CD4-positive, alpha-beta T cell treated with Interleukin-17A for 4 hours (primary cell): ENCODE results near the gene NEURL2.
"Not testable (repeated sequence)": the region's sequence is repeated elsewhere in the genome, so short reads cannot be mapped to it uniquely, and the experiment has no call there.

ENCODE experiments used
- DNase-seq: peaks from one replicate; pipeline ENCODE4 v3.0.0-alpha.2; 2020; ENCODE audit warnings: mixed read lengths

NEURL2 gene

DNA sequence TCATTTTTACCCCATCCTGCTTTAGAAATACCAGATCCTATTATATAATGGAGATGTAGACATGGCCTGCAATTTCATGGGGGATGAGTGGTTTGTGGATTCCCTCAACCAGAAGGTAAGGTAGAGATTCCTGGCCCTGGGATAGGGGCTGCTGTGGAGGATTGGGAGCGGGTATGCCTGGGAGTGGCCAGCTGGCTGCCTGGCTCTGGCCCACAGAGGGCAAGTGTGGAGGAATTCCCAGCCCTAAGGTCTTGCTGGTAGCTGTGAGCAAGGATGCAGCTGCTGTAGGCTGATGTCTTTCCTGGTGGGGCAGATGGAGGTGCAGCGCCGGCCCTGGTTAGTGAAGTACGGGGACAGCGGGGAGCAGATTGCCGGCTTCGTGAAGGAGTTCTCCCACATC lies 6.7 kb upstream of the NEURL2 start:
- no peak for DNase-seq

GRCh38 chr20:45897289-45897688 lies 6.3 kb upstream of the NEURL2 start:
- no peak for DNase-seq

DNA sequence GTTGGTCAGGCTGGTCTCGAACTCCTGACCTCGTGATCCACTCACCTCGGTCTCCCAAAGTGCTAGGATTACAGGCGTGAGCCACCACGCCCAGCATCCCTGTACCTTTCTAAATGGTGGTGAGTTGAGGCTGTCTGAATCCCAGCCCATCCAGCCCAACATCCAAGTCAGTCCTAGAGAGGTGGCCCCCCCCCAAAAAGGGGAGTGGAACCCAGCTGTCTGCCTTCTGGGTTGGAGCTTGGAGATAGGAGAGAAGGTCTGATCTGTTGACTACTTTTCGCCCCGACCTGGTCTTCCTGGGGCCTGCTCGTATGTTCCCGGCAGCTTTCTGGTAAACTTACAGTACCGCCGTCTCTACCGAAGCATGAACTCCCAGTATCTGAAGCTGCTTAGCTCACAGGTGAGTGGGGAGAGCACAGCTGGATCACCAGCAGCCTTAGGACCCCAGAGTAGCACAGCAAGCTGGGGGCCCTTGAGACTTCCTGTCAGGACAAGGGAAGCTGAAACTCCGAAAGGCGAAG lies 5.7 kb upstream of the NEURL2 start:
- no peak for DNase-seq

DNA sequence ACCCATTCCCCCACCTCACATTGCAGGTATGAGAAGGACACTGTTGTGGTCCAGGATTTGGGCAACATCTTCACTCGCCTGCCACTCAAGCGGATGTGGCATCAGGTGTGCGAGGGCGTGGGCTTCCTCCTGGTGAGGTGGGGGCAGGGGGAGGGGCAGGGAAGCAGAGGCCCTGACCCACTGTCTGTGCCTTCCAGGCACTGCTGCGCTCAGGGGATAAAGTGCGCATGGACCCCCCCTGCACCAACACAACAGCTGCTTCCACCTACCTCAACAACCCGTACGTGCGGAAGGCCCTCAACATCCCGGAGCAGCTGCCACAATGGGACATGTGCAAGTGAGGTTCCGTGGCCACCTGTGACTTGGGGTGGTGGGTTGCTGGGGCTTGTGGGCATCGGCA lies 3.8 kb upstream of the NEURL2 start:
- no peak for DNase-seq

GRCh38 chr20:45893831-45894230 lies 2.8 kb upstream of the NEURL2 start:
- no peak for DNase-seq

DNA sequence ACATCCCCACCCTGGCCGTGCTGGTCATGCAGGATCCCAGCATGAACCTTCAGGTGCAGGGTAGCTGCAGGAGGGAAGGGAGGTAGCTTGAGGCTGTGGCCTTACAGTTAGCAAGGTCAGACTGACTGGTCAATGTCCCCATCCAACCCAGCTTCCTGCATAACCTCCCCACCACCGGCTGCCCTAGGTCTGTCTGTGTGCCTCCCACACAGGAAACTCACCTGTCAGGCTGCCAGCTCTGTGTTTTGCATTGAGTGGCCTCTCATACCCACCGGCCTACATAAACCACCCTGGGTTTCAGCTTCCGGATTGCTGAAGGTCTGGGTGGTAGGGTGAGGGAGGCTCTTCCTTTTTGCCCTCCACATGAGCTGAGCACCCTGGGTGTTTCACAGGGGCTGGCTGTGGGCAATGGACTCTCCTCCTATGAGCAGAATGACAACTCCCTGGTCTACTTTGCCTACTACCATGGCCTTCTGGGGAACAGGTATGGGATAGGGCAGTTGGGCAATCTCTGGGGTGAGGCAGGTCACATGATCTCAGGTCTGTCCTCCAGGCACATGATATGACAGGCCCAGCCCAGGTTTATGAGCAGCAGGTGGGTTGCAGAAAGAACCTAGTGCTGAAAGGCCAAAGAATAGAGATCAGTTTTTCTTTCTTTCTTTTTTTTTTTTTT lies 2.0 kb upstream of the NEURL2 start:
- DNase-seq = peak; percentile 46

DNA sequence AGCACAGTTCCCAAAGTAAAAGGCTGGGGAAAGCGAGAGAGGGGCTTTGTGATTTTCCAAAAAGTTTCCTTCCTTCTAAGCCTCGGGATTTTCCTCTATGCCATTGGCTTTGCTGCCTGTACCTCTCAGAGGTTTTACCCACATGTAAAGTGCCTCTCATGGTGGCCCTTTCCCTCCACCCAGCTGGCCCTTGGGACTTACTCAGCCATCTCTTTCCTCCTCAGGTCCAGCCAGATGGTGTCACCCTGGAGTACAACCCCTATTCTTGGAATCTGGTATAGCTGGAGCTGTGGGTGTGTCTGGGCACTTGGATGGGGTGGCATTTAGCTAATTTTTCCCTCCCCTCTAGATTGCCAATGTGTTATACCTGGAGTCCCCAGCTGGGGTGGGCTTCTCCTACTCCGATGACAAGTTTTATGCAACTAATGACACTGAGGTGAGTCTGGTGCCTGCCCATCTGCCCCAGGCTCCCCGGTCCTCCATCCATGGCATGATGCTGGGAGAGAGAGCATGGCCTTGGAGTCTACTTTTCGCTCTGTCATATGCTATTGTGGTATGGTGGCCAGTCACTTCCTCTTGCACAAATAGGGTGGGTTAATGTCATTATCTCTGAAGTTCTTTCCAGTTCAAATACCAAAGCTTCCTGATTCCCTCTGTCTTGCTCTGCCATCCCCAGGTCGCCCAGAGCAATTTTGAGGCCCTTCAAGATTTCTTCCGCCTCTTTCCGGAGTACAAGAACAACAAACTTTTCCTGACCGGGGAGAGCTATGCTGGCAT lies 1.2 kb upstream of the NEURL2 start:
- no peak for DNase-seq

DNA sequence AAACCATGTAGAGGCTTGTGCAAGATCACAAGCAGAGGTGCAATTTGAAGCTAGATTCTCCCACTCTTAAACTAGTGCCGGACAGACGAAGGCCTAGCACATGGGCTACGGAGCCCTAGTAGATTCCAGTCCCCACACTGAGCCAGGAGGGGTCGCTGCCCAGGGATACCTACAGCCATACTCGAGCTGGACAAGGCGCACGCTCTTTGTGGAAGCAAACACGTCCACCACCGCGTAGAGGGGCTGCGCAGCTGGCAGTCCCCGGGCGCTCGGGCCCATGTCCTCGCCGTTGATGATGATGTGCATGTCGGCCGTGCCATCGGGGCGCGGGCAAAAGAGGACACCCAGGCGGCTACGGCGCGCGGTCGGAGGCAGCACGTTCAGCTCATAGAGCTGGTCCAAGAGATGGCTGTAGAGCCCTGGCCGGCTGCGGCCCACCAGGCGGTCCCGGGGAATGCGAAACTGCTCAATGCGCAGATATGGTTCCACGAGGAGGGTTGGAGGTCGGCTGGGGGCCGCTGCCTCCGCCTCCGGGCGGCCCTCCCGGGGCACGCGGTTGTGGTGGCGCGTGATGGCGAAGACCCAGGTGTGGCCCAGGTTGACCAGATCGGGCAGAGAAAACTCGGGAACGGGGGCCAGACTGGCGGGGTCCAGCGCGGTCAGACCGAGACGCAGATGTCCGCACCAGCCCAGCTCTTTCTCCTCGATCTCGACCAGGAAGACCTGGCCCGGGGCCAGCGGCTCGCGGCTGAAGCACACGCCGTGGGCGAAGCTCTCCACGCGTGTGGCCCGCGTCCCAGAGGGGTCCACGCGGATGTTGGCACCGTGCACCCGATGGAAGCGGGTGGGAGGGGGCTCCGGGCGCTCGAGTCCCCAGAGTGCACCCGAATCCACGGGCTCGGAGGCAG lies 677 bp downstream of the NEURL2 start:
- DNase-seq = peak; percentile 65

- no peak for DNase-seq
Measured at GRCh38 chr20:45888681-45889080, 2.3 kb downstream of the NEURL2 start.

DNA sequence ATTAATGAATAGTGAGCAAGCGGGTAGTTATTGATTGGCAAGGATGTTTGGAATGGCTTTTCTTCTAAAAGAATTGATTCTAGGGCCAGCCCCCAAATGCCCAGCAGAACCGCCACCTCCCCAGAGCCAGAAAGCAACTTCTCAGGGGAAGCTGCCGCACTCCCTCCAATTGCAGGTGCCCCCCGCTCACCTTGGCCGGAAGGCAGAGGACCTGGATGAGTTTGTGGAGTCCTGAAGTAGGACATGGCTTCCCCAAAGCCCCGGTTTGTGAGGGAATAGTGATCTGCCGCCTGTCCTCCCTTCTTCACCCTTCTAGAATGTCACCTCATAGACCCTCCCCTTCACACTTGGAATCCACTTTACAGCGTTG lies 3.7 kb downstream of the NEURL2 start, which contains the start of gene SPATA25:
SPATA25 (minus strand) TSS at position 277 of the 370 bp plus-strand sequence; CDS start at position 245, 32 bp downstream.
- DNase-seq = no peak

GRCh38 chr20:45886590-45887345 lies 4.2 kb downstream of the NEURL2 start:
- no peak for DNase-seq

DNA sequence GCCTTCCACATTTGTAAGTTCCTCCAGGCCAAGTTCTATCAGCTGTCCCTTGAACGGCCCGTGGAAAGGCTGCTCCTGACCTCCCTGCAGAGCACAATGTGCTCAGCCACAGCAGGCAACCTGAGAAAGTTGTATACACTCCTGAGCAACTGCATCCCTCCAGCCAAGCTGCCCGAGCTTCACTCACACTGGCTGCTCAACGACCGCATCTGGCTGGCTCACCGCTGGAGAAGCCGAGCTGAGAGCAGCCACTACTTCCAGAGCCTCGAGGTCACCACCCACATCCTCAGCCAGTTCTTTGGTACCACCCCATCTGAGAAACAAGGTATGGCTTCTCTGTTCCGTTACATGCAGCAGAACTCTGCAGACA lies 7.9 kb downstream of the NEURL2 start:
- no peak for DNase-seq

DNA sequence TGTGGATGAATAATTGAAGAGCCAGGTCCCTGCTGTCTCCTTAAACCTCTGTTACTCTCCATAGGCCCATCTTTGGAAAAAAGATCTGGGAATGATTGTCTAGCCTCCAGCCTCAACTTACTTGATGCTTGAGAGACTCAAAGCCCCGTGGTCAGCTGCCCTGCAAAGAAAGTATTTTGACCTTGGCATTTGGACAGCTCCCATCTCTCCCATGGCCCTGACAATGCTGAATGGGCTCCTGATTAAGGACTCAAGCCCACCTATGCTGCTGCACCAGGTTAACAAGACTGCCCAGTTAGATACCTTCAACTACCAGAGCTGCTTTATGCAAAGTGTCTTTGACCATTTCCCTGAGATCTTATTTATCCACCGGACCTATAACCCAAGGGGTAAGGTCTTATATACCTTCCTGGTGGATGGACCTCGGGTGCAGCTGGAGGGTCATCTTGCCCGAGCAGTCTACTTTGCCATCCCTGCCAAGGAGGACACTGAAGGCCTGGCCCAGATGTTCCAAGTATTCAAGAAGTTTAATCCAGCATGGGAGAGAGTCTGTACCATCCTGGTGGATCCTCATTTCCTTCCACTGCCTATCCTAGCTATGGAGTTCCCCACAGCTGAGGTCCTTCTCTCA lies 8.4 kb downstream of the NEURL2 start:
- no peak for DNase-seq

- peak; percentile 99 for DNase-seq
Measured at GRCh38 chr20:45880988-45881788, 9.8 kb downstream of the NEURL2 start, which contains the start of gene ZSWIM1. Gene ZSWIM1, plus strand, starts transcription at chr20:45881227. Its CDS starts 1,366 bp downstream, at chr20:45882593.

DNA sequence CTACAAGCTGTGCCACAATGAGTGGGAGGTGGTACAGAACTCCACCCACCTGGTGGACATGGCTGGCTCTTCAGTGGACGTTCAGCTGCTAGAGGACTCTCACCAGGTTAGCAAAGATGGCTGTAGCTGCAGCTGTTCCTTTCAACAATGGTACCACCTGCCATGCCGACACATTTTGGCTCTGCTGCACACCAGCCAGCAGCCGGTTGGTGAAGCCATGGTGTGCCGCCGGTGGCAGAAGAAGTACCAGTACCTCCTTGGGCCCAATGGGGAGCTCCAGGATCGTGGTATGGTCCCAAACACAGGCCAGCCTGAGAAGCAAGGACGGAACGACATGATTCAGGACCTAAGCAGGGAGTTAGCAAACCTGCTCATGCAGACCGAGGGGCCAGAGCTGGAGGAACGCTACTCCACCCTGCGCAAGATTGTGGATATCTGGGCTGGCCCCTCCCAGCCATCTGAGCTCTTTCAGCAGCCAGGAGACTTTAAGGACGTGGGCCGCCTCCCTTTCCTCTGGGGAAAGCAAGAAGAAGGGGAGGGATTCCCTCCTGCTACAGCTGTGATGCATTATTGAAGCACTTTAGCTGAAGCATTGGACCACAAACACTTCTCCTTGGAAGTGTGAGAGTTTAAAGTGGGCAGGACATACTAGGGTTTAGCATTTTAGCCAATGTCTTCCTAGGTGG lies 12.8 kb downstream of the NEURL2 start:
- no peak for DNase-seq

DNA sequence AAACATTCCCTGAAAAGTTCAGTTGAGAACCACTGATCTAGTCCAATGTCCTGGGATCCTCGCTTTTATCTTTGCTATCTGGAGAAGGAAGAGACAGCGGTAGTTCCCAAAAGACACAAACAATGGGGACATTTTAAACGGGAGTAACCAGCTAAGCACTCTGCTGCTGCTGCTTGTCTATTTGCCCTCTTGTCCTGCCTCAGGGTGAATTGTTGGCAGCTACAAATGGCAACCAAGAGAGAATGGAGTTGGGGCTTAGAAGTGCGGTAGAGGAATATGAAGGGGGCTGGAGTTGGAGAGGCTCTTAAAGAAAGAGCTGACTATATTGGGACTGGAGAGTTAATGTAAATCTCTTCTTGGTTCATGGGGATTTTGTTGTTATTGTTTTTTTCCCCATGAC lies 16.4 kb downstream of the NEURL2 start:
- no peak for DNase-seq

GRCh38 chr20:45874104-45874481 lies 16.9 kb downstream of the NEURL2 start:
- DNase-seq = not testable (repeated sequence)

- no peak for DNase-seq
Measured at GRCh38 chr20:45873409-45874103, 17.5 kb downstream of the NEURL2 start.

DNA sequence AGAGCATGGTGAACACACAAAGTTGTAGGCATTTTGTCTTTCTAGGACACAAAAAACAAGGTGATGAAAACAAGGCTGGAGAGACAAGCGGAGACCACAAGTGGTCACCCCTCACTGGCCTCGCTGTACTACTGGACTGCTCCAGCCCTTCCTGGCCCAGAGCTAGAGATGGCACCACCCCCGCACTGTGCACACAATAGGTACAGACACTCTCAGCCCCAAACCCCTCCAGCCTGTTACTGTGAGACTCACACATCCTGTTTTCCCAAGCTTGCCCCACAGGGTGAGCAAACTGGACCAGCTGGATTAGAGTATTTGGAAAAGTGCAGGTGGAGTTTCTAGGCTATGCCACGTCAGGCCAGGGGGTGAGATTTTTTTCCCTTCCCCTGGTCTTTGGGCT lies 18.4 kb downstream of the NEURL2 start:
- no peak for DNase-seq

GRCh38 chr20:45867819-45868176 lies 23.2 kb downstream of the NEURL2 start:
- no peak for DNase-seq
